RKO (cell line): Measurements from ENCODE around the gene CCDC187.
"Not testable (repeated sequence)": the region's sequence is repeated elsewhere in the genome, so short reads cannot be mapped to it uniquely, and the experiment has no call there.

Experiments used
- DNase-seq: peaks from one replicate; pipeline ENCODE4 v3.0.0-alpha.2; 2016; ENCODE audit warnings: low spot score

CCDC187 gene

GRCh38 chr9:136303825-136304416 lies at the start of gene CCDC187:
TSS of gene CCDC187 (minus strand) at chr9:136304094. CDS start at chr9:136303830, 264 bp downstream.
- no peak for DNase-seq

GRCh38 chr9:136353088-136353487 lies 49.2 kb upstream of the CCDC187 start:
- no peak for DNase-seq

DNA sequence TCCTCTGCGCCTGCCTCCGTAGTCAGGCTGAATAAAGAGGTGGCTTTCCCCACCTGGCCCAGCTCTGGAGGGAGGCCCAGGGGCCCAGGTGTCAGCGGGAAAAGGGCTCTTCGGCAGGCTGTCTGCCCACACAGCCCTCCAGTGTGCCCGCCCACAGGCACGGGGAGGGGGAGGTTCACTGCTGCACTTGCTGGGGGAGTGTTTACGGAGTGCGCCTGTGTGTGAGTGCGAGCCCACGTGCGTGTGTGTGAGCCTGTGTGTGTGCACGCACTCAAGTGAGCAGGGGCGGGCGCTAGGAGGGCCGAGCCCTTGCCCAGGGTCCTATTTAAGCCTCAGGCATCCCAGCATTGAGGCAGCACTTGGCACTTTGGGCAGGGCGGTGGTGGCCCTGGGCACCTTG lies 48.8 kb upstream of the CCDC187 start:
- no peak for DNase-seq

DNA sequence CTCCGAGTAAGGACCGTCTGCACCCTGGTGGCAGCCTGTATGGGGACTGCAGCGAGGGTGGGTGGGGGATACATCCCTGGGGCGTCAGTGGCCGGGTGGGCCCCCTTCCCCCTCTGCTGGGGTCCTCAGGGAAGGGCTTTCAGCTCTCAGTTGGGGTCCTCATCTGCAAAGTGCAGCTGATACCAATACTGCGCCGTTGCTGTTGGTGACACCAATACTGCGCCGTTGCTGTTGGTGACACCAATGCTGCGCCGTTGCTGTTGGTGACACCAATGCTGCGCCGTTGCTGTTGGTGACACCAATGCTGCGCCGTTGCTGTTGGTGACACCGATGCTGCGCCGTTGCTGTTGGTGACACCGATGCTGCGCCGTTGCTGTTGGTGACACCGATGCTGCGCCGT lies 48.0 kb upstream of the CCDC187 start:
- not testable (repeated sequence) for DNase-seq

GRCh38 chr9:136351252-136351800 lies 47.4 kb upstream of the CCDC187 start:
- DNase-seq, result no peak

DNA sequence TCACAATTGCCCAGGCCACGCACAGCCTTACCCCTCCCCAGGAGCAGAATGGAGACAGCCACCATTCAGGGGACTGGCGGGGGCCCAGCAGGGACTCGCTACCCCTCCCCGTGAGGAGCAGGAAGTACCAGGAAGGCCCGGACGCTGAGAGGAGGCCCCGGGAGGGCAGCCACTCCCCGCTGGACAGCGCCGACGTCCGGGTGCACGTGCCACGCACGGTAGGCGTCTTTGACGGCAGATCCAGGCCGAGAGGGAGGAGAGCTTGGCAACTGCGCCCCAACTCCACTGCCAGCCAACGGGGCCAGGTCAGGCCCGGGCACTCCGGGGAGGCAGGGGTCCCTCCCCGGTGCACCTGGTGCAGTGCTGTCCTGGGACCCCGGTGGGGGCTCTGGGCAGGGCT lies 45.7 kb upstream of the CCDC187 start:
- DNase-seq, result no peak

DNA sequence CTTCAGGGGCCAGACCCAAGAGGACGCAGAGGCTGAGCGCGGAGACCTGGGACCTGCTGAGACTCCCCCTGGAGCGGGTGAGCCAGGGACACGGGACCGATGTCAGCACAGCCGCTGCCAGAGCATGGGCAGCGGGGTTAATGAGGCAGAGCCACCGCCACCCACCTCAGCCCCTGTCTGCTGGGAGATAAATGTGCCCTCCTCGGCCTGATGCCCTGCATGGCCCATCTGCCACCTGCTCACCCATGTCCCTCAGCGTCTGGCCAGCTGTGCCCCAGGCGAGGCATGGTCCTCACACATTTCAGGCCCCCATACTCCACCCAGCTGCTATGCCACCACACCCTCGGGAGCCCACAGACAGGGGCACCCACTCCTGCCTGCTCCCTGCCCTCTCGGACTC lies 44.8 kb upstream of the CCDC187 start:
- no peak for DNase-seq

- DNase-seq, result no peak
Measured at GRCh38 chr9:136347472-136348256, 43.8 kb upstream of the CCDC187 start.

DNA sequence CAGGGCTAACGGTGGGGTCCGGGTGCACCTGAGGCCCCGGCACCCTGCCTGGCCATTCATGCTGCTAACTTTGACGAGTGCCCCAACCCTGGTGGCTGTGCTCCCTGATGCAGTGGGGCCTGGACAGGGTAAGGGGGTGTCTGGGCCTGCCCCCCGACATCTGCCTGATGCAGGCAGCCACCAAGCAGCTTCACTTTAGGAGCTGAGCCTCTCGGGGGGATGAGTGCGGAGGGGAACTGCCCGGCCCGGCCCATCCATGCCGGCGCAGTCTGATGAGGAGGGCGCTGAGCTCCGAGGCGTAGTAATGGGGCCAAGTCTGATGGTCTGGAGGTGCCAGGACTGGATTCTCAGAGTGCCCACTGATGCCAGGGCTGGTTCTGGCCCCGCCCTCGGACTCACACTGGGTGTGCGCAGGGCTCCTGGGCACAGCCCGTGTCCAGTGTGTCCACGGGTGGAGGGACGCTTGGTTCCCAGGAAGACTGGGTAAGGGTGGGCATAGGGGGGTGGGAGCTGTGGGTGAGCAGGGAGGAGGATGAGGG lies 43.1 kb upstream of the CCDC187 start:
- DNase-seq, result no peak

- no peak for DNase-seq
Measured at GRCh38 chr9:136346157-136346481, 42.2 kb upstream of the CCDC187 start.

GRCh38 chr9:136345281-136346156 lies 41.6 kb upstream of the CCDC187 start:
- DNase-seq, result peak; percentile 86

GRCh38 chr9:136344544-136345280 lies 40.8 kb upstream of the CCDC187 start:
- DNase-seq, result no peak

GRCh38 chr9:136343884-136344269 lies 40.0 kb upstream of the CCDC187 start:
- DNase-seq, result no peak

GRCh38 chr9:136343121-136343883 lies 39.4 kb upstream of the CCDC187 start:
- no peak for DNase-seq

- no peak for DNase-seq
Measured at GRCh38 chr9:136342181-136343120, 38.6 kb upstream of the CCDC187 start.

DNA sequence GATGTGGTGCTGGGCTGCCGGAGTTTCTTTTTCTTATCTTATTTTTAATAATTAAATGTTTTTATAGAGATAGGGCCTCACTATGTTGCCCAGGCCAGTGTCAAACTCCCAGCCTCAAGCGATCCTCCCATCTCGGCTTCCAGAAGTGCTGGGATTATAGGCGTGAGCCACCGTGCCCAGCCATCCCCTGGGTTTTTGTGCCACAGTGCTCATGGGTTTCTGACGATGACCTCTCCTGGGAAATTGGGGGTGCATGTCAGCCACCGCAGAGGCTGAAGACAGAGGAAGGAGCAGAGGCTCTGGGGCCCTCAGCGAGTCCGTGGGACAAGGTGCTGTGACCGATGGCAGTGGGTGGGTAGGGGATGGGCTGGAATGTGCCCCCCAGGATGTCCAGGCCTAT lies 37.9 kb upstream of the CCDC187 start:
- no peak for DNase-seq

GRCh38 chr9:136341042-136341655 lies 37.3 kb upstream of the CCDC187 start:
- no peak for DNase-seq

DNA sequence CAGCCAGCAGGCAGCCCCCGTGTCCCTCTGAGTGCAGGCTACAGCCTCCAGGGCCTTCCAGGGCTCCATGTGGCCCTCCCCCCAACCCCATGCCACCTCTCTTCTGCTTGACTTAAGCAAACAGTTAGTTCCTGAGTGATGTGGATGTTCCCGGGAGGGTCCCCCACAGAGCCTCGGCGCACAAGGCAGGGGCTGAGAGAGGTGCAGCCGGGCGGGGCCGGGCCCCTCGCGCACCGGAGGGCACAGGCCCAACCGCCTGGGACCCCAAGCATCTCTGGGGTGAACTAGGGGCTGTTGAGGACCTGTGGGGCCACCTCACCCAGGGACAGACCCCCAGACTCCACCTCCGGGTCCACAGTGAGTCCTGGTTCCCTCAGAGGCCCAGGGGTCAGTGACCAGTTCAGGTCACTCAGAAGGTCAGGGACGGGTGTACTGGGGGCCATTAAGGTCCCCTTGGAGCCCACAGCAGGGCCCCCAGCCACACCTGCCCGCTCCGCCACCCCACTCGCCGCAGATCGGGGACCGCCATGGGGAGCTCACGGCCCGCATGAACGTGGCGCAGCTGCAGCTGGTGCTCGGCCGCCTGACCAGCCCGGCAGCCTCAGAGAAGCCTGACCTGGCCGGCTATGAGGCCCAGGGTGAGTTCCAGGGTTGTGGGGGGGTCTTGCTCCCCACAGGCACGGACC lies 36.6 kb upstream of the CCDC187 start:
- no peak for DNase-seq

DNA sequence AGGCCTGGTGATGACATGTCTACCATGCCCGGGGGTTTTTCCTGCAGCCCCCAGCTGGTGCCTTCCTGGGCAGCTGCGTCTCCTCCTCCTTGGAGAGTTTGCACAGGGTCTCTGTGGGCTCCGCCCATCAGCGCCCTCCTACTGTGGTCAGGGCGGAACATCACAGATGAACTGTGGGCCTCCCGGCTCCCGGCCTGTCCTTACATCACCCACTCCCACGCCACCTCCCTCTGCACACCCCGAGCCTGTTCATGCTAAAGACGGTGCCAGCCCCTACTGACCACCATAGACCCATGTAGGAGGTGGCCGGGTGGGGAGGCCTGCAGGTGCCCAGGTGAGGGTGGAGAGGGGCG lies 36.0 kb upstream of the CCDC187 start:
- no peak for DNase-seq
